Aorta (tissue), 5 donors: ENCODE measurements around the gene ANGEL2. TPM values are rescaled to one million over a fixed set of nuclear protein-coding genes. Genes with fewer than 3 reads are reported as not detected.
A peak's percentile ranks its signal among the peaks of the same experiment; 100 is the strongest.

Experiments
- ATAC-seq: fragments of 200-7000 bp; cut with Tn5 transposase; one replicate; pipeline ENCODE4 v1.9.1; 2022; ENCODE audit warnings: moderate library complexity; ENCODE audit not compliant: low FRiP score
- DNase-seq, 2 donors: peaks; one replicate each; pipeline ENCODE4 v3.0.0-alpha.2; 2020
- H3K27ac ChIP-seq, 2 donors: one replicate each; pipeline ENCODE4 v1.5.1; 2013; ENCODE audit warnings: low read length in 2 of 2, mild to moderate bottlenecking in 2 of 2, moderate library complexity in 2 of 2, control low read depth in 1 of 2, inconsistent platforms in 1 of 2, low read depth in 1 of 2
- H3K27me3 ChIP-seq, 2 donors: one replicate each; pipeline ENCODE4 v1.6.1; 2013; ENCODE audit warnings: control low read depth in 1 of 2, low read length in 1 of 2, mild to moderate bottlenecking in 1 of 2, moderate library complexity in 1 of 2; ENCODE audit not compliant: insufficient read depth in 2 of 2, control insufficient read depth in 1 of 2
- H3K36me3 ChIP-seq, 2 donors: one replicate each; pipeline ENCODE4 v1.6.1; 2013; ENCODE audit warnings: control low read depth in 1 of 2, low read length in 1 of 2, mild to moderate bottlenecking in 1 of 2; ENCODE audit not compliant: insufficient read depth in 2 of 2, control insufficient read depth in 1 of 2
- H3K4me1 ChIP-seq, 2 donors: one replicate each; pipeline ENCODE4 v1.6.1; 2013; ENCODE audit warnings: low read length in 2 of 2, control low read depth in 1 of 2, mild to moderate bottlenecking in 1 of 2, moderate library complexity in 1 of 2; ENCODE audit not compliant: insufficient read depth in 2 of 2, control insufficient read depth in 1 of 2
- H3K4me3 ChIP-seq, 2 donors: one replicate each; pipeline ENCODE4 v1.5.1; 2013; ENCODE audit warnings: low read length in 2 of 2, control low read depth in 1 of 2, mild to moderate bottlenecking in 1 of 2
- H3K9me3 ChIP-seq: one replicate; pipeline ENCODE4 v1.6.1; 2013; ENCODE audit warnings: mild to moderate bottlenecking, low read length; ENCODE audit not compliant: control insufficient read depth
- WGBS, 2 donors: extraction: QIAGEN DNeasy Blood & Tissue Kit; methylation state at CpG; one replicate each; pipeline ENCODE4 v1.1.7; 2013; 5-methylcytosine and 5-hydroxymethylcytosine counted together
- intact Hi-C, 2 donors: fragments of 100-400 bp; cut with DNase I; formaldehyde crosslinking; loops; one replicate each; pipeline versions ENCODE4 v1.14.2 to v1.15.0; 2022
- polyA plus RNA-seq, 2 donors: library from polyadenylated mRNA; stranded (reverse); fragments of 200-250 nt; gene quantifications; one replicate each; pipeline ENCODE4 v1.2.3, GENCODE V29; 2013
- total RNA-seq, 2 donors: library from RNA; stranded (reverse); fragmentation: NEBNext Ultra II Directional; extraction: Animal tissue kit (Norgen Biotek cat#: 25700); gene quantifications; one replicate each; pipeline ENCODE4 v1.2.1, GENCODE V29; 2021
- donor health status: healthy with polysubstance abuse.
- donor health status: Bipolar disorder and iron deficiency.
- donor health status: DM: no; HTN: no; CAD: no.
- donor health status: DM: no; HTN: no; CAD: no.
- donor health status: DM: yes; HTN: yes; CAD: no.

The ANGEL2 gene
- total and polyA plus RNA-seq, 4 donors, result 10.6 to 40.4 (median 29.1) TPM

- H3K4me3 ChIP-seq, result no peak overlapping the region
- no peaks in the 10 kb centered on the region for H3K27me3 ChIP-seq
- H3K9me3 ChIP-seq, result no peaks in the 10 kb centered on the region
- H3K36me3 ChIP-seq, result no peaks in the 10 kb centered on the region
- 80 to 90% methylated on average over 3 of the region's 3 CpGs for WGBS, 2 donors
- H3K4me1 ChIP-seq, result no peaks in the 10 kb centered on the region
- intact Hi-C loops, result no loop called here
- DNase-seq (no peak), ATAC-seq (no peak)
- H3K27ac ChIP-seq, result no peak overlapping the region
Observed at GRCh38 chr1:212953321-212953720, 62.3 kb downstream of the ANGEL2 start.

GRCh38 chr1:212952641-212952976 is 63.1 kb downstream of the ANGEL2 start:
- Histone ChIP-seq H3K36me3 (no peaks in the 10 kb centered on the region), H3K27ac (no peak overlapping the region), H3K27me3 (no peaks in the 10 kb centered on the region), H3K4me1 (no peaks in the 10 kb centered on the region), H3K9me3 (no peaks in the 10 kb centered on the region), H3K4me3 (no peak overlapping the region)
- ATAC-seq (no peak), DNase-seq (no peak)
- intact Hi-C loops, result no loop called here
- 81 to 85% methylated on average over 8 of the region's 8 CpGs for WGBS, 2 donors

GRCh38 chr1:212951947-212952640 is 63.6 kb downstream of the ANGEL2 start:
- H3K4me1 ChIP-seq, result no peaks in the 10 kb centered on the region
- no peaks in the 10 kb centered on the region for H3K27me3 ChIP-seq
- intact Hi-C loops, result no loop called here
- no peak overlapping the region for H3K4me3 ChIP-seq
- no peaks in the 10 kb centered on the region for H3K9me3 ChIP-seq
- no peak for DNase-seq
- 43 to 60% methylated on average over 4 of the region's 4 CpGs for WGBS, 2 donors
- H3K27ac ChIP-seq, result no peak overlapping the region
- H3K36me3 ChIP-seq, result no peaks in the 10 kb centered on the region
- no peak for ATAC-seq

- peak overlapping the region; percentile 37 to 74 for H3K4me3 ChIP-seq
- H3K27ac ChIP-seq, result no peak overlapping the region
- no peaks in the 10 kb centered on the region for H3K27me3 ChIP-seq
- WGBS, 2 donors, result 4 to 6% methylated on average over 51 to 72 of the region's 72 CpGs
- H3K9me3 ChIP-seq, result no peaks in the 10 kb centered on the region
- ATAC-seq (no peak), DNase-seq (no peak)
- intact Hi-C loops, result no loop called here
- H3K36me3 ChIP-seq, result no peaks in the 10 kb centered on the region
- H3K4me1 ChIP-seq, result no peaks in the 10 kb centered on the region
Observed at GRCh38 chr1:212951126-212951946, 64.3 kb downstream of the ANGEL2 start.

- Histone ChIP-seq H3K27ac (no peak within 1 kb of the TSS), H3K4me1 (no peaks in the 10 kb centered on the region)
- WGBS, 2 donors, result 0% methylated on average over 51 to 61 of the region's 61 CpGs
Observed at GRCh38 chr1:212950243-212951125, 65.2 kb downstream of the ANGEL2 start, which contains the start of gene VASH2. TSS of gene VASH2 (plus strand) at chr1:212950541. CDS start at chr1:212951543, 1,002 bp downstream.

GRCh38 chr1:212949771-212950170 is 65.9 kb downstream of the ANGEL2 start:
- WGBS, 2 donors, result 24 to 41% methylated on average over 2 of the region's 2 CpGs
- intact Hi-C loops, result no loop called here
- Histone ChIP-seq H3K27ac (no peak overlapping the region), H3K4me3 (peak overlapping the region in 1 of 2 donors; percentile 74), H3K9me3 (no peaks in the 10 kb centered on the region), H3K27me3 (no peaks in the 10 kb centered on the region), H3K36me3 (no peaks in the 10 kb centered on the region), H3K4me1 (no peaks in the 10 kb centered on the region)
- DNase-seq (no peak), ATAC-seq (no peak)

More at GRCh38 chr1:212950243-212951125, 65.2 kb downstream of the ANGEL2 start, which contains the start of gene VASH2:
- Histone ChIP-seq H3K36me3 (no peaks in the 10 kb centered on the region), H3K9me3 (no peaks in the 10 kb centered on the region), H3K4me3 (peak within 1 kb of the TSS; percentile 60 to 74), H3K27me3 (no peaks in the 10 kb centered on the region)
- intact Hi-C loops, result no loop called here
- ATAC-seq, result peak; percentile 96
- peak; percentile 87 to 94 for DNase-seq

GRCh38 chr1:212946872-212947271 is 68.8 kb downstream of the ANGEL2 start:
- Histone ChIP-seq H3K36me3 (no peaks in the 10 kb centered on the region), H3K9me3 (no peaks in the 10 kb centered on the region), H3K27me3 (no peaks in the 10 kb centered on the region), H3K4me3 (no peak overlapping the region), H3K27ac (no peak overlapping the region), H3K4me1 (no peaks in the 10 kb centered on the region)
- ATAC-seq (no peak), DNase-seq (no peak)
- intact Hi-C loops, result no loop called here

GRCh38 chr1:212945463-212946160 is 70.1 kb downstream of the ANGEL2 start:
- H3K36me3 ChIP-seq, result no peaks in the 10 kb centered on the region
- no peaks in the 10 kb centered on the region for H3K4me1 ChIP-seq
- no peaks in the 10 kb centered on the region for H3K9me3 ChIP-seq
- no peak overlapping the region for H3K27ac ChIP-seq
- DNase-seq, result no peak
- intact Hi-C loops, result no loop called here
- no peaks in the 10 kb centered on the region for H3K27me3 ChIP-seq
- no peak overlapping the region for H3K4me3 ChIP-seq
- no peak for ATAC-seq
- WGBS, 2 donors, result 78 to 88% methylated on average over 4 of the region's 4 CpGs
